HG03139 (cell line): ENCODE measurements around the gene C17orf58.
"Not testable (repeated sequence)": the region's sequence is repeated elsewhere in the genome, so short reads cannot be mapped to it uniquely, and the experiment has no call there.

Experiments
- ATAC-seq: cut with Tn5 transposase; IDR thresholded peaks from one replicate; pipeline ENCODE4 v1.9.1; 2021; ENCODE audit not compliant: unreplicated experiment

C17orf58 gene

GRCh38 chr17:68004201-68004600 lies 7.9 kb upstream of the C17orf58 start:
- no peak for ATAC-seq

- no peak for ATAC-seq
These were observed 3.1 kb upstream of the C17orf58 start for GRCh38 chr17:67999291-67999911.

GRCh38 chr17:67998466-67998865 lies 2.2 kb upstream of the C17orf58 start:
- no peak for ATAC-seq

- no peak for ATAC-seq
These were observed 552 bp downstream of the C17orf58 start for GRCh38 chr17:67995570-67996263.

GRCh38 chr17:67994817-67995569 lies 1.3 kb downstream of the C17orf58 start:
- no peak for ATAC-seq

GRCh38 chr17:67993998-67994361 lies 2.3 kb downstream of the C17orf58 start:
- ATAC-seq, result no peak

GRCh38 chr17:67993153-67993997 lies 2.9 kb downstream of the C17orf58 start:
- ATAC-seq, result peak; percentile 74

- no peak for ATAC-seq
These were observed 3.6 kb downstream of the C17orf58 start for GRCh38 chr17:67992548-67993152.

- ATAC-seq, result no peak
These were observed 5.4 kb downstream of the C17orf58 start for GRCh38 chr17:67990909-67991308.

- ATAC-seq, result no peak
These were observed 12.9 kb downstream of the C17orf58 start for GRCh38 chr17:67983383-67983688.

GRCh38 chr17:67982686-67983382 lies 13.4 kb downstream of the C17orf58 start:
- no peak for ATAC-seq

GRCh38 chr17:67982034-67982640 lies 14.1 kb downstream of the C17orf58 start:
- no peak for ATAC-seq

GRCh38 chr17:67980883-67981282 lies 15.4 kb downstream of the C17orf58 start:
- ATAC-seq, result not testable (repeated sequence)

GRCh38 chr17:67980456-67980855 lies 15.8 kb downstream of the C17orf58 start:
- no peak for ATAC-seq

- ATAC-seq, result not testable (repeated sequence)
These were observed 20.0 kb downstream of the C17orf58 start for GRCh38 chr17:67976306-67976705.

GRCh38 chr17:67974598-67975066 lies 21.6 kb downstream of the C17orf58 start:
- ATAC-seq, result no peak

GRCh38 chr17:67974185-67974584 lies 22.1 kb downstream of the C17orf58 start:
- ATAC-seq, result no peak

- no peak for ATAC-seq
These were observed 25.5 kb downstream of the C17orf58 start for GRCh38 chr17:67970783-67971182.

- not testable (repeated sequence) for ATAC-seq
These were observed 33.1 kb downstream of the C17orf58 start for GRCh38 chr17:67963145-67963572.

GRCh38 chr17:67962156-67962555 lies 34.1 kb downstream of the C17orf58 start:
- ATAC-seq, result not testable (repeated sequence)
